HEK293T (cell line): Measurements from ENCODE around the gene OR10H2.

Experiments used
- ARNT ChIP-seq: fragments of 450-650 bp; IDR thresholded peaks from 2 replicates; pipeline ENCODE4 v1.6.1; 2017; ENCODE audit warnings: mild to moderate bottlenecking
- BHLHE40 ChIP-seq: fragments of 450-650 bp; IDR thresholded peaks from 2 replicates; pipeline ENCODE4 v1.6.1; 2016; ENCODE audit warnings: mild to moderate bottlenecking, moderate library complexity, borderline replicate concordance
- CTBP1 ChIP-seq: fragments of 450-650 bp; IDR thresholded peaks from 2 replicates; pipeline ENCODE4 v1.6.1; 2016; ENCODE audit warnings: borderline replicate concordance
- ELF4 ChIP-seq: fragments of 450-650 bp; IDR thresholded peaks from 2 replicates; pipeline ENCODE4 v1.6.1; 2017; ENCODE audit warnings: antibody characterized with exemption
- FOXA1 ChIP-seq: fragments of 450-650 bp; IDR thresholded peaks from 2 replicates; pipeline ENCODE4 v1.6.1; 2016; ENCODE audit warnings: mild to moderate bottlenecking
- FOXK2 ChIP-seq: fragments of 450-650 bp; IDR thresholded peaks from 2 replicates; pipeline ENCODE4 v1.6.1; 2016; ENCODE audit warnings: mild to moderate bottlenecking
- FOXM1 ChIP-seq: fragments of 450-650 bp; IDR thresholded peaks from 2 replicates; pipeline ENCODE4 v1.6.1; 2017; ENCODE audit warnings: mild to moderate bottlenecking, borderline replicate concordance
- HDGF ChIP-seq: fragments of 450-650 bp; IDR thresholded peaks from 2 replicates; pipeline ENCODE4 v1.6.1; 2017; ENCODE audit warnings: antibody characterized with exemption, borderline replicate concordance
- LEF1 ChIP-seq: fragments of 450-650 bp; IDR thresholded peaks from 2 replicates; pipeline ENCODE4 v1.6.1; 2017; ENCODE audit warnings: mild to moderate bottlenecking, borderline replicate concordance
- NFRKB ChIP-seq: fragments of 450-650 bp; IDR thresholded peaks from 2 replicates; pipeline ENCODE4 v1.6.1; 2016; ENCODE audit warnings: mild to moderate bottlenecking, moderate library complexity
- PKNOX1 ChIP-seq: fragments of 450-650 bp; IDR thresholded peaks from 2 replicates; pipeline ENCODE4 v1.6.1; 2016
- SP1 ChIP-seq: fragments of 450-650 bp; IDR thresholded peaks from 2 replicates; pipeline ENCODE4 v1.6.1; 2017
- SUZ12 ChIP-seq: fragments of 450-650 bp; IDR thresholded peaks from 2 replicates; pipeline ENCODE4 v1.6.1; 2016; ENCODE audit warnings: mild to moderate bottlenecking

- TF ChIP-seq SUZ12: no peak
- TF ChIP-seq FOXA1: no peak
- no peak for TF ChIP-seq FOXK2
- no peak for TF ChIP-seq BHLHE40
- TF ChIP-seq PKNOX1: no peak
- TF ChIP-seq FOXM1: no peak
- no peak for TF ChIP-seq SP1
- TF ChIP-seq ELF4: no peak
- TF ChIP-seq NFRKB: no peak
- TF ChIP-seq ARNT: no peak
- no peak for TF ChIP-seq HDGF
- no peak for TF ChIP-seq CTBP1
- no peak for TF ChIP-seq LEF1
Measured at GRCh38 chr19:15702534-15702930, 25.3 kb upstream of the OR10H2 start.
